ENCODE measurements around the gene KLHL6. TPM values are rescaled to one million over a fixed set of nuclear protein-coding genes. Genes with fewer than 3 reads are reported as not detected.
"Not testable (repeated sequence)": the region's sequence is repeated elsewhere in the genome, so short reads cannot be mapped to it uniquely, and the experiment has no call there.

KLHL6 gene
- total RNA-seq, 1 experiment from 2014 or later, result 0.03 TPM

DNA sequence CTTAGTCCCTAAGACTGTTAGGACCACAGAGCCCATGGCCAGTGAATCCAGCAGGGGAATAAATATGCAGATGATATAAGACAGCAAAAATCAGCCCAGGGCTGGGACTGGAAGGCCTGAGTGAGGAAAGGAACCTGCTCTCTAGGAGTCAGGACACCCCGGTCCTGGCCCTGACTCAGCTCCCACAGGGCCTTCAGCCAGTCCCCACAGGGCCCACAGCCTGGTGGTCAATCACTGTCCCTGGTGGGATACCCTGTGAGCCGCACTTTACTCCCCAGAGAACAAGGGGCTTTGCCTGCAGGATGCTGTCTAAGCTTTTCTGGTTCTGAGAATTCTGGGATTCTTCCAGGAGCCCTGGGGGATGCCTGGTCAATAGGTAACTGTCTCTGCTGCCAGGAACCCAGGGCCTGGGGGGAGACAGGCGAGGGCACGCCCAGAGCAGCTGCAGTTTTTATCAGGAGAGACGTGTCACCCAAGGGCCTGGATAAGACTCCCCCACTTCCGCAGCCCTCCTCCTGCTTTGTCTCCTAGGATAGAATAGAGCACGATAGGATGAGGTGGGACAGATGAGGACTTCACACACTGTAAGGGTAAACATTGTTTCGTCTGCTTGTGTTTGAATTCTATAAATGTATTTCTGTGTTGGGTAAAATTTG, 77.6 kb downstream of the KLHL6 start:
- no peak overlapping the region for H3K4me3 ChIP-seq (ENCODE audit: low read depth in 2 of 2, low read length in 2 of 2)
- TF ChIP-seq, protein P1, sequence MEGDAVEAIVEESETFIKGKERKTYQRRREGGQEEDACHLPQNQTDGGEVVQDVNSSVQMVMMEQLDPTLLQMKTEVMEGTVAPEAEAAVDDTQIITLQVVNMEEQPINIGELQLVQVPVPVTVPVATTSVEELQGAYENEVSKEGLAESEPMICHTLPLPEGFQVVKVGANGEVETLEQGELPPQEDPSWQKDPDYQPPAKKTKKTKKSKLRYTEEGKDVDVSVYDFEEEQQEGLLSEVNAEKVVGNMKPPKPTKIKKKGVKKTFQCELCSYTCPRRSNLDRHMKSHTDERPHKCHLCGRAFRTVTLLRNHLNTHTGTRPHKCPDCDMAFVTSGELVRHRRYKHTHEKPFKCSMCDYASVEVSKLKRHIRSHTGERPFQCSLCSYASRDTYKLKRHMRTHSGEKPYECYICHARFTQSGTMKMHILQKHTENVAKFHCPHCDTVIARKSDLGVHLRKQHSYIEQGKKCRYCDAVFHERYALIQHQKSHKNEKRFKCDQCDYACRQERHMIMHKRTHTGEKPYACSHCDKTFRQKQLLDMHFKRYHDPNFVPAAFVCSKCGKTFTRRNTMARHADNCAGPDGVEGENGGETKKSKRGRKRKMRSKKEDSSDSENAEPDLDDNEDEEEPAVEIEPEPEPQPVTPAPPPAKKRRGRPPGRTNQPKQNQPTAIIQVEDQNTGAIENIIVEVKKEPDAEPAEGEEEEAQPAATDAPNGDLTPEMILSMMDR (IDR thresholded peaks at IDR 0.05), result no peak
- TF ChIP-seq SIN3A (IDR thresholded peaks at IDR 0.05; ENCODE audit: borderline replicate concordance, insufficient read depth, low read depth, low read length), result no peak
- no peak for TF ChIP-seq TCF7L2 (IDR thresholded peaks at IDR 0.05; ENCODE audit: low read depth, low read length)
- H3K4me1 ChIP-seq (ENCODE audit: control insufficient read depth, insufficient read depth, low read length), result no peaks in the 10 kb centered on the region
- BruUV-seq (replicated peaks), result no TSS peak
- DNase-seq (ENCODE audit: low read depth, low spot score), result no peak
- no peaks in the 10 kb centered on the region for H3K36me3 ChIP-seq (ENCODE audit: control insufficient read depth, insufficient read depth, low read length)
- in situ Hi-C loops (cut with HindIII; ENCODE audit: low pct_unique_long_range_greater_than_20kb, low sequenced_read_pairs) (no loop called here), intact Hi-C loops (cut with micrococcal nuclease; ENCODE audit: unreplicated experiment) (no loop called here)
- H3K27ac ChIP-seq (ENCODE audit: low read length), result no peak overlapping the region
- no peak for ATAC-seq
- H3K27me3 ChIP-seq (ENCODE audit: control insufficient read depth, insufficient read depth, low read length), result peaks cover 6% of the 10 kb centered on the region; the same call in 1 of the 2 replicates
- no peaks in the 10 kb centered on the region for H3K9me3 ChIP-seq (ENCODE audit: control insufficient read depth, insufficient read depth, low read depth, low read length)
- ChIA-PET POLR2A (no interaction called here), CTCF (no interaction called here)

DNA sequence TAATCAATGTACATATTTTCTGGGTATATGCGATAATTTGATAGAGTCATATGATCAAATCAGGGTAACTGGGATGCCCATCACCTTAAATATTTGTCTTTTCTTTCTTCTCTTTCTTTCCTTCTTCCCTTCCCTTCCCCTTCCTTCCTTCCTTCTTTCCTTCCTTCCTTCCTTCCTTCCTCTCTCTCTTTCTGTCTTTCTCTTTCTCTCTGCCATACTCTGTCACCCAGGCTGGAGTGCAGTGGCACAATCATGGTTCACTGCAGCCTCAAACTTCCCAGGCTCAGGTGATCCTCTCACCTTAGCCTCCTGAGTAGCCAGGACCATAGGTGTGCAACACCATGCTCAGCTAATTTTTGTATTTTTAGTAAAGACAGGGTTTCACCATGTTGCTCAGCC, 79.7 kb downstream of the KLHL6 start:
- H3K4me1 ChIP-seq (ENCODE audit: control insufficient read depth, insufficient read depth, low read length); in situ Hi-C loops (cut with HindIII; ENCODE audit: low pct_unique_long_range_greater_than_20kb, low sequenced_read_pairs); H3K4me3 ChIP-seq (ENCODE audit: low read depth in 2 of 2, low read length in 2 of 2); DNase-seq (ENCODE audit: low read depth, low spot score); BruUV-seq (replicated peaks); H3K9me3 ChIP-seq (ENCODE audit: control insufficient read depth, insufficient read depth, low read depth, low read length); POLR2A ChIA-PET; ATAC-seq; H3K36me3 ChIP-seq (ENCODE audit: control insufficient read depth, insufficient read depth, low read length); CTCF ChIA-PET; H3K27me3 ChIP-seq (ENCODE audit: control insufficient read depth, insufficient read depth, low read length); H3K27ac ChIP-seq (ENCODE audit: low read length); intact Hi-C loops (cut with micrococcal nuclease; ENCODE audit: unreplicated experiment): not testable (repeated sequence)

DNA sequence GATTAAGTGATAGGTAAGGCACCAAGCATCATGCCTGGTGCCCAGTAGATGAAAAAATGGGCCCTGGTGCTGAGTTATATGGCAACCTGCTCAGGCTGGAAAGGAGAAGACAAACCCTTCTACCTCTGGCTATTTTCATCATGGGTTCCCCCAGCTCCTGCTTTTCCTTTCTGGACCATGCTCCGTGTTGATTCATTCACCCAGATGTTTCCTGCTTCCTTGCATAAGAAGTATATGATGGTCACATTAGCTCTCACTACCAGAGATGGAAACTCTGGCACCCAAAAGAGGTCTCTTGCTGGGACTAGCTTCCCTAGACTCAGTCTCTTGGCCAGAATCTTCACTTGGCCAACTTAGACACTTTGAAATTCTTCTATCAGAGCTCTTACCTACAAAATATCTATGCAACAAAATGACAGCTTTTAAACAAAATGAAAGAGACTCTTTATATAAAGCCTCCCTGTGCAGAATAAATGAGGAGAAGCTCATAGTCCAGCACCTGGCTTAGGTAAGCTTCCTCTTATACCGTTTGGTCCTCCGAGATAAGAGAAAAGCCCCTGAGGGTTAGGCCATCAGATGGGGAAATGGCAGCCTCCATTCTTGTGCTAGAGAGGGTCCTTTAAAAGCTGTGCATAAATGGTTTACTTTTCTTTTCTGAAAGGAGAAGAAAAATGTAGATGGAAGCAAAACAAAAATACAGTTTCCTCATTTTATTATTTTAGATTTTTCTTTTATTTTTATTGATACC, 80.3 kb downstream of the KLHL6 start:
- CTCF ChIA-PET, result no interaction called here

More for the DNA sequence above, 80.3 kb downstream of the KLHL6 start:
- in situ Hi-C loops (cut with HindIII; ENCODE audit: low pct_unique_long_range_greater_than_20kb, low sequenced_read_pairs) (no loop called here), intact Hi-C loops (cut with micrococcal nuclease; ENCODE audit: unreplicated experiment) (no loop called here)
- Histone ChIP-seq H3K27ac (ENCODE audit: low read length) (no peak overlapping the region), H3K9me3 (ENCODE audit: control insufficient read depth, insufficient read depth, low read depth, low read length) (no peaks in the 10 kb centered on the region), H3K36me3 (ENCODE audit: control insufficient read depth, insufficient read depth, low read length) (no peaks in the 10 kb centered on the region), H3K4me1 (ENCODE audit: control insufficient read depth, insufficient read depth, low read length) (no peaks in the 10 kb centered on the region), H3K4me3 (ENCODE audit: low read depth in 2 of 2, low read length in 2 of 2) (no peak overlapping the region), H3K27me3 (ENCODE audit: control insufficient read depth, insufficient read depth, low read length) (peaks cover 6% of the 10 kb centered on the region; the same call in 1 of the 2 replicates)
- DNase-seq (ENCODE audit: low read depth, low spot score), result no peak
- ATAC-seq, result no peak
- no TSS peak for BruUV-seq (replicated peaks)
- TF ChIP-seq REST (IDR thresholded peaks at IDR 0.05; ENCODE audit: insufficient read depth in 1 of 2, low read depth in 2 of 2, low read length in 1 of 2) (no peak), SIN3A (IDR thresholded peaks at IDR 0.05; ENCODE audit: borderline replicate concordance, insufficient read depth, low read depth, low read length) (no peak), TCF7L2 (IDR thresholded peaks at IDR 0.05; ENCODE audit: low read depth, low read length) (no peak), POLR2AphosphoS5 (IDR thresholded peaks at IDR 0.05; ENCODE audit: low read depth, low read length) (no peak)
- TF ChIP-seq, protein P1 (IDR thresholded peaks at IDR 0.05), result no peak
- POLR2A ChIA-PET, result interaction anchor here (0.6 kb wide), 1 partner anchor 163 kb away, joined by 3 read pairs; no protein-coding TSS in a partner anchor
